CD4-positive, alpha-beta T cell treated with Interleukin-2 at 100 ng/mL for 4 hours (primary cell): ENCODE data around the gene ATXN2.
A peak's percentile ranks its signal among the peaks of the same experiment; 100 is the strongest.
"Not testable (repeated sequence)": the region's sequence is repeated elsewhere in the genome, so short reads cannot be mapped to it uniquely, and the experiment has no call there.

Experiments
- DNase-seq: peaks from one replicate; pipeline ENCODE4 v3.0.0-alpha.2; 2020; ENCODE audit warnings: low spot score

Gene ATXN2

DNA sequence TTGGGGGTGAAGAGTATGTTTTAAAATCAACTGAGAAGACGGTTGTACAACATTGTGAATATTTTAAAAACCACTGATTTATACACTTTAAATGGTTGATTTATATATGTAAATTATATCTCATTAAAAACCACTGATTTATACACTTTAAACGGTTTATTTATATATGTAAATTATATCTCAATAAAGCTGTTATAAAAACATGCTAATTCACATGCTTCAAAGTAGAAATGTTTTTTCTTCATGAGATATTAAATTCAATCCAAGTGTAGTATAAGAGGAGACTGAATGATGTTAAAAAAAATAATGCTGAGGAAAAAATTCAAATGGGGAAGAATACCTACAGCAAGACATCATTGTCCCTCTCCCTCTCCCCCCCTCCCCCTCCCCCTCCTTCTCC, 92.9 kb downstream of the ATXN2 start:
- no peak for DNase-seq

DNA sequence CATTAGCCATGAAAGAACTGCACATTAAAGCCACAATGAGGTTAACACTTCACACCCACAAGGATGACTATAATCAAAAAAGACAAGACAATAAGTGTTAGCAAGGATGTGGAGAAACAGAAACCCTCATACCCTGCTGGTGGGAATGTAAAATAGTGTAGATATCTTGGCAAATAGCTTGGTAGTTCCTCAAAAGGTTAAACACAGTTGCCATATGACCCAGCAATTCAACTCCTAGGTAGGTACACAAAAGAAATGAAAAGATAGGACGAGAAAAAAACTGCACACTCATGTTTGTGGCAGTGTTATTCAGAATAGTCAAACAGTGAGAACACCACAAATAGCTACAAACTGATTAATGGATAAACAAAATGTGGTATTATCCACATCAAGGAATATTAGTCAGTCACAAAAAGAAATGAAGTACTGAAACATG, 93.5 kb downstream of the ATXN2 start:
- peak; percentile 31 for DNase-seq

DNA sequence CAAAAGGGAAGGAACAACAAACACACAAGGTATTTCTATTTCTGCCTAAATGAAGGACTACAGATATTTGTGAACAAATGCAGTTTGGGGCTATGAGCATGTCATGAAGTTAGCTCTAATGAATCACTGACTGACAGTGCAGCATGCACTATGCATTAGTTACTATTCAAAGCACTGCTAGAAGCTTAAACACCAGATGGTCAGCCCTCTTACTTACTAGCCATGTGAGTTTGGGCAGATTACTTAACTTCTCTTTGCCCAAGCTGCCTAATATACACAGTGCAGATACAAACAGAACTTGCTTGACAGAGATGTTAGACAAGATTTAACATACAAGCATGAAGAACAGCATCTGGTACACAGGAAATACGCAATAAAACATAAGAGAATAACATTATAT, 96.0 kb downstream of the ATXN2 start:
- DNase-seq = no peak

DNA sequence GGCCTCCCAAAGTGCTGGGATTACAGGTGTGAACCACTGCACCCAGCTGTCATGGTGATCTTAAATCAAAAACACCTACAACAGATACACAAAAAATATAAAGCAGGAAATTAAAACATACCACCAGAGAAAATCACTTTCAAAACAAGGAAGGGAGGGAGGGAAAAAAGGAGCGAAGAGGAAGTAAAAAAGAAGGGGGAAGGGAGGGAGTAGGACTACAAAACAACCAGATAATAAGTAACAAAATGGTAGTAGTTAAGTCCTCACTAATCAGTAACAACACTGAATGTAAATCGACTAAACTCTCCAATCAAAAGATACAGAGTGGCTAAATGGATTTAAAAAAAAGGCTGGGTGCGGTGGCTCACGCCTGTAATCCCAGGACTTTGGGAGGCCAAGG, 104.4 kb downstream of the ATXN2 start:
- no peak for DNase-seq

DNA sequence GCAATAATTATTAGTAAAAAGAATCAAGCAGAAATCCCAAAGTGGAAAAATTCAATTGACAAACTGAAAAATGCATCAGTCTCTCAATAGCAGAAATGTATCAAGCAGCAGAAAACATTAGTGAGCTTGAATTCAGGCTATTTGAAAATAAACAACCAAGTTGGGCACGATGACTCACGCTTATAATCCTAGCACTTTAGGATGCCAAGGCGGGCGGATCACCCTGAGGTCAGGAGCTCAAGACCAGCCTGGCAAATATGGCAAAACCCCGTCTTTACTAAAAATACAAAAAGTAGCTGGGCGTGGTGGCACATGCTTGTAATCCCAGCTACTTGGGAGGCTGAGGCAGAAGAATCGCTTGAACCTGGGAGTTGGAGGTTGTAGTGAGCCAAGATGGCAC, 106.1 kb downstream of the ATXN2 start:
- DNase-seq = not testable (repeated sequence)

DNA sequence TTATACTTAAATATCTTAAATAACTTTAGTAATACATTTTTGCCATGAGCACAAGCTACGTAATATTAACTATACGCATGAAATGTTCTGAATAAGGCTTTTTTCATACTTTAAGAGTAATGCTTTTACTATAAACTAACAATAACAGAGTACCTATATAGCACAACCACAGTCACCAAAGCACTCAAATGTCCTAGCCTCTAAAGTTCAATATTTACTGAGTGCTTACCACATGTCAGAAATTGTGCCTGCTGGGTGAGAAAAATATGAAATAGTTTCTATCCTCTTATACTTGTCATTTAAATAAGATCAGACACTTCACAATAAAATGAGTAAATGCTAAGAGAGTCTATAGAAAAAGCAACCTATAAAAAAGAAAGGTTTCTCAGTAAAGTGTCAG, 110.3 kb downstream of the ATXN2 start:
- DNase-seq = no peak

DNA sequence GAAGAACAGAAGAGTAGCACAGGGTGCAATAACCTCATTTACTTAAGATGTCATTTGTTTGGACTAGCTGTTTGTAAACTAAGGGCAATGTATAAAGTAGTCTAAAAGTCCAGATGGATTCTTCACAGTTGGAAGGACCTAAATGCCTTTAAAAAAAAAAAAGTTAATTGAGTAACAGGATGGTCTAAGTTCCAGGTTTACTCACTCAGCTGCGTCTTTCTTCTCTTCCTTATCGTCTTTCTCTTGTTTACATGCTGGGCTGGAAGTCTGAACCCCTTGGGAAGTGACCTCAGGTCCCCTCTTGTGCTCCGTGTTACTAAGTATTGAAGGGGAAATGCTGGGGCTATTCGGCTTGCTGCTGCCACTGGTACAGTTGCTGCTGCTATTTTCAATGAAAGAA, 110.8 kb downstream of the ATXN2 start:
- no peak for DNase-seq

DNA sequence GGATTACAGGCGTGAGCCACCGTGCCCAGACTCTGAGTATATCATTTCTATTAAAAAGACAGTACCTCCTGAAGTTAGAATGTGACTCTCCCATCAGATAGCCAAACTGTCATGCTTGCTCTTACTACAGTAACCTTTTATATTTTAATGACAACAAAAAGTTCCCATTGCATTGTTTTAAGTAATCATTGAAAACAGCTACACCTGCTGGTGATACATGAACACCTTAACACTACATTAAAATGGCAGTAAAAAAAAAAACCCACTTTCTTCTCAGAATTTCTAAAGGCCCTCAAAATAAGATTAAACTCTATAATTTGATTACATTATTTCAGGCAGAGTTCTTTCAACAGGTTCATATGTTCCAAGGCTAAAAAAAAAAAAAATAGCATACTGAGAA, 116.7 kb downstream of the ATXN2 start:
- peak; percentile 7 for DNase-seq

DNA sequence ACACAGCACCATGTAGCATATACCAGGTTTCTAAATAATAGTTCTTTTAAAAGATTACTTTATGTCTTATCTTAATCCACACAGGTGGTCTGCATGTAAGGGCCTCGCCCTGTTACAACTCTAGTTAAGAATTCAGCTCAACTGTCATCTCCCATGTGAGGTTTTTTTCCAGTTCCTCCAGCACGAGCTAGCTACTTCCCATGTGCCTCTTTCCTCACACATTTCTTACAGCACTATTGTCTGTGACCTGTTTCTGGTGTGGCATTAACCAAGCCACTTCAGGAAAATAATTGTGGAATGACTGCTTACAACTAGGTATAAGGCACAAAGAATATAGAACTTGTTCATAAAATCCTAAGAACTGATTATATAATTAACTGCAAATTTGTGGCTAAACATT, 127.9 kb downstream of the ATXN2 start:
- DNase-seq = no peak

DNA sequence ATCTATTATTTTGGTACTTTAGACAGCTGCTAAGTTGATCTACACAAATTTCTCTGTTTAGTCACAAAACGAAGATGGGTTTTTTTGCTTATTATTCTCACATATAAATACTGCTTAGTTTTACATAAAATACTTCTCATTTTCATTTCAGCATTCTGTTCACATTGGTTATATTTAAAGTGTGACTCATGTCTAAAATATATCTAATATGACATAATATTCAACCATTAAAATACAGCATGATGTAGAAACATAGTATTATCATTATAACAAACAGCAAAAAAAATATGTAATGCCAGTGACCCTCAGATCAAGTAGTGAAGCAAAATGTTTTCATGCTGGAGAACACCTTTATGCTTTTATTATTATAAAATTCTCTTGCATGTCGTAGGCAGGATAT, 129.7 kb downstream of the ATXN2 start:
- no peak for DNase-seq

DNA sequence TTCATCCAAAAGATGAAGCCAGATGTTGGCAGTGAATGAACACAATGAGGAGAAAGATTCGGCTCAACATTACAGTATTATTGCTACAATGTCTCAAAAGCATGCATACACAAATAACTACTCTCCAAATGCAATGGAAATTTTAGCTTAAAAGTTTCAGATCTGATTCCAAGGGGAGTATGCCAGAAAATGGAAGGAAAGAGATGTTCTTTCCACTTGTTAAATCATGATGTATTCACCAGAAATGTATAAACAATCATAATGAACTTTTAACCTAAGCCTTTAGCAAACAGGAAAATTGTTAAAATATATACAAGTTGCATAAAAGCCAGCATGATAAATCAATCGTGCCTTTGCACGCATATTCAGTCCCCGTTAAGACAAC, 131.3 kb downstream of the ATXN2 start:
- DNase-seq = no peak

DNA sequence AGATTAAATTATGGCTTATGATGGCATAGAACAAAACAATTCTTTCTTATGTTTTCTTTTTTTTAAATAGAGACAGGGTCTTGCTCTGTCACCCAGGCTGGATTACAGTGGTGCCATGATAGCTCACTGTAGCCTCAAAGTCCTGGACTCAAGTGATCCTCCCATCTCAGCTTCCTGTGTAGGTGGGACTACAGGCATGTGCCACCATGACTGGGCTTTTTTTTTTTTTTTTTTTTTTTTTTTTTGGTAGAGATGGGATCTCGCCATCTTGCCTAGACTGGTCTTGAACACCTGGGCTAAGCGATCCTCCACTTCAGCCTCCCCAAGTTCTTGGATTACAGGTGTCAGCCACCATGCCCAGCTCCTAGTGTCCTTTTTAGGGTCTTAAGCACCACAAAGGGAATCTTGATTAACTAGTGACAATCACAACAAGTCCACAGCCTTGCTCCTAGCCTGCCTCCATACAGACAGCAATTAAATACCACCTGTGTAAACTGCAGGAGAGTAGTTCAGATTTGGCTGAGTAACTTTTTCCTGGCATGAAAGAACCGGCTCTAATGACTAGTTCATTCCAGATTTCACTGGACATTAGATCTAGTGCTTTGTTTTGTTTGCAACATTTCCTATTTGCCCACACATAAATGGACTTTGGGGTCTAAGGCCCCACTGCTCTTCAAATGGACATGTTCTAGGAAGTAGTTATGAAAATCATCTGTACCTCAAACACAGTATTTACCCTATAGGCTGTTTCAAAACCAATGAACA, 131.8 kb downstream of the ATXN2 start:
- no peak for DNase-seq

DNA sequence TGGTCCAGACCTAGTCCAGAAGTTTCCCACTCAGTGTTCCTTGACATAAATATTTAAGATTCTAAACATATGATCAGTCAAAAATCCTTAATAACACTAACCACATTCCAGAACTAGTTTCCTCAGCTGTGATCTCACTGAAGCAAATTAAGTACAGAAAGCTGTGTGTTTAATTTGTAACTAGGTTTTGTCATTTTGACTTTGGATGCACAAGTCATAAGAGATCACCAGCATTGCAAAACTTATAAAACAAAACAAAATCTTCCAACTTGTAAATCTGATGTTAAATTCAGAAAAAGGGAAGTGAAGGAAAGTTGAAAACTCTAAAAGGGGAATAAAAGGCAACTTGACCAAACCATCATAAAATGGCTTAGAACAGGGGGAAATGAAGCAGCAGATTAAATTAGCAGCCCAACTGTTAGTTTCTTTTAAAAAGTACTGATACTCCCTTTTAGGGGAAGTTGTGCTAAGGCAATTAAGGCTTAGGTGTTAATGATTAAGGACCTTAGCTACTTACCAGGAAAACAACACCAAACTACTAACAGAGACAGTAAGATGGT, 136.8 kb downstream of the ATXN2 start:
- DNase-seq = no peak

DNA sequence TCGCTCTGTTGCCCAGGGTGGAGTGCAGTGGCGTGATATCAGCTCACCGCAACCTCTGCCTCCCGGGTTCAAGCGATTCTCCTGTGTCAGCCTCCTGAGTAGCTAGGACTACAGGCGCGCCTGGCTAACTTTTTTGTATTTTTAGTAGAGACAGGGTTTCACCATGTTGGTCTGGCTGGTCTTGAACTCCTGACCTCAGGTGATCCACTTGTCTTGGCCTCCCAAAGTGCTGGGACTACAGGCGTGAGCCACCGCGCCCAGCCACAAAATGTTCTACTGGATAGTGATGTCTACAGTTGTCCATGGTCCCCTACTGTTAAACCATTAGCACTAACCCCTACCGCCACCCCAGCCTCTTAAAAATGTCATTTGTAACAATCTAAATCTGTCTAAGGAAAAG, 139.0 kb downstream of the ATXN2 start:
- DNase-seq = not testable (repeated sequence)

DNA sequence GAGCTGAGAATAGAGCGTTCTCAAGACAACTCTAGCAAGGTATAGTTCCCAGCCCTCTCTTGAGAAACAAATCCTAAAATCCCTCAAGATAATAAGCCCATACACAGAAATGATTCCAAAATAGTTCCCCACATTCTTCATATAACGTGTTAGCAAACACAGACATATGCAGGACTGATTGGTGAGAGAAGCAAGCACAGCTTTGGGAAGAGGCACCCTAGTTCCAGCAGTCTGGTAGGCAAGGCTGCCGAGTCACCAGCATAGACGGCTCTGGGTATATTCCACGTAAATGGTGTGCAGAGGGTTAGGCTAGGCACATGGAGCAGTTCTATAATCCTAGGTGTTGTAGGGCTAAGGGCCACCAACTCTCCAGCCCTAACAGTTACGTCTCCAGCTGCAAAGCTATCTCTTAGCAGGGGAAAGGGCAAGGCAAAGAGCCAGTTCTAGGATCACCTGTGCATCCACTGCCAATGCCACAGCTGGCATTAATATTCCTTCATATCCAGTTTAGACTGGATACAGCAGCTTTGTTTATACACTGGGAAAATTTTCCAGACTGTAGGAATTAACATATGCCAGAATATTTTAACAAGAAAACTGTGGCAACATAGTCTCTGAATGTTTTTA, 140.5 kb downstream of the ATXN2 start:
- DNase-seq = no peak

DNA sequence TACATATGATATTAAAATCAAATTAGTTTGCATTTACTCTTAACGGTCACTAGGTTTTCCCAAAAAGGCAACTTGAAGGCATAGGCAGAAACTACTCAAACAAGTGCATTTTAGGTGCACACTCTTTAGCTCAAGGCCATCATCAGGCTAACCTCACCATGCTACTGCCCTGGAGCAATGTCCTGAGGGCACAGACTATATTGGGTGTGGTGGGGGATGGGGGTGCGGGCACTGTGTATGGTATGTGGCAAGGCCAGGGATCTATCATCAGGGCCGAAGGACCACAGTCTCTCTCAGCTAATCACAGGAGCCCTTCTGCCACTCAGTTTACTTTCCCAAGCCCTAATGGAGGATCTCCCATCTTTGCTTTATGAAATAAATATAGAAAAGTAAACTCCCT, 141.5 kb downstream of the ATXN2 start:
- no peak for DNase-seq

DNA sequence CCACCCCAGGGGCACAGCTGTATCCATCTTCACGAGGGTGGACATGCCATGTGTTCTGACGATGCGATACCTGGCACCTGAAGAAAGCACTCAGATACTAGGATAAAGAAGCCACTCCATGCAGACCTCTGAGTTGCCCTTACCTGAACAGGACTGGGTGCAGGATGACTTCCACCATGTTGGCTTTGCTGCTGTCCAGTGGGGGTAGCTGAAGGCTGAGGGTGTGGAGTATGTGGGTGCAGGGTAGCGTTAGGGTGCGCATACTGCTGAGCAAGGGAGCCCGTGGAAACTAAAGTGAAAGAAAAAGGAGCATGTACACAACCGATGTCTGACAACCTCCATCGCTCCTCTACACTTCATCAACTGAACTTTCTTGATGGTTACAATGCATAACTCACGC, 142.0 kb downstream of the ATXN2 start:
- DNase-seq = no peak

DNA sequence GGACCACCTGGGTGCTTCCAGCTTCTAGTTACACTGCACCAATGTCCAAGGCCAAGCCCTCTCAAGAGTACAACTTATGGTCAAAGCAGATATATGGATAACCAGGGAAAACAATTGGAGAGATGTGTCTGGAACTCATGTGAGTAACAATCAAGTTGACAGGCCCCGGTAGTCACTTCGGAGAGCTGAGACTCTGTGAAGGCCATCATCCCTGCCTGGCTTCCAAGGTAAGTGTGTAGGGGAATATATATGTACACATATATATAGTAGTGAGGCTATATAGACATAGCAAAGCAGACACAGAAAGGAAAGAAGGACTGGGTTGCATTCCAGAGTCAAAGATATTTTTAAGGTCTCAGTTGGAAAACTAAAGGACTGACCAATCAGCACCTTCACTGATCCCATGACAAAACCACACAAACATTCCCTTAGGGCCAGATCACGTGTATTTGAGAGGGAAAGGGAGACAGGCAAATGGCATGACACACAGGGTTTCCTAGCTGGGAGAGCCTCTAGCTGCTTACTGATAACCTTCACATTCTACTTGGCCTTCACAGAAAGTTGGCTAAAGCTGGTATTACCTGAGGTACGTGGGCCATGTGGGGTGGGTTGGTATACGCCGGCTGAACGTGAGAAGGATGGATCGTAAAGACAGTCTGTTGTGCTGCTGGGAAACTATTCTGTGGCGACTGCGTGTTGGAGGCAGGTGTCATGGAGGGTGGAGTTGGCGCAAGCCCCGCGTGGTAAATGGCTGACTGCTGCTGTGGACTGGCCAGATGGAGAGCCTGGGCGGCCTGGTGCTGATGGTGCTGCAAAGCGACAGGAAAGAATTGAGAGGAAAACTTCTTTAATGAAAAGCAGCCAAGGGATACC, 143.4 kb downstream of the ATXN2 start:
- no peak for DNase-seq

DNA sequence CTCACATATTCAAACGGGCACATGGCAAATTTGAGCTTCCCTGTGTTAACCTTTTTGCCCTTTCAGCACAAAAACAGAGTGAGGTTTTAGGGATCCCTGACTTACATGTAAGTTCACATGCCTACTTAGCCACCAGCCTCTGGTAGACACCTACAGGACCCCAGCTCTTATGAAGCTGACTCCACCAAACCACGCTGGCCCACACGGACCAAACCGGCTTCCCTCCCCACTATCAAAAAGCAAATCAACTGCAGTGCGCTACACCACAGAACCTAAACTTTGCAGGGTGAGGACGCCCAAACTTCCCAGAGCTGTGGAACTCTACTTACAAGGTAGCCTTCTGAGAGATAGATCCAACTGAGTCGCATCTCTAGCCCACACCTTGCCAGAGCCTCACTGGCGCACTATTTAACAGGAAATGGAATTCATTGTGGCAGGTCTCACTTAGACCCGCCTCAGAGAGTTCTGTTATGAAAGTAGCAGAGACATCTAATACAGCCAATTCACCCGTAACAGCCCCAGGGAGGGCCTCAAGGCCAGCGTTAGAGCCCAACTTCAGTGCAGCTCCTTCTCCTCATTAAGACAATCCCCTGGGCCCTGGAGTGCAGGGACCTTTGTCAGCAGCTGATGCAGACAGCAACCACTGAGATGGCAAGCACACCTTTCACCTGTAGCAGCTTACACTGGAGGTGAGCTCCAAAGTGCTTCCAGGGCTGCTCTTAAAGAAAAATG, 144.2 kb downstream of the ATXN2 start:
- no peak for DNase-seq

DNA sequence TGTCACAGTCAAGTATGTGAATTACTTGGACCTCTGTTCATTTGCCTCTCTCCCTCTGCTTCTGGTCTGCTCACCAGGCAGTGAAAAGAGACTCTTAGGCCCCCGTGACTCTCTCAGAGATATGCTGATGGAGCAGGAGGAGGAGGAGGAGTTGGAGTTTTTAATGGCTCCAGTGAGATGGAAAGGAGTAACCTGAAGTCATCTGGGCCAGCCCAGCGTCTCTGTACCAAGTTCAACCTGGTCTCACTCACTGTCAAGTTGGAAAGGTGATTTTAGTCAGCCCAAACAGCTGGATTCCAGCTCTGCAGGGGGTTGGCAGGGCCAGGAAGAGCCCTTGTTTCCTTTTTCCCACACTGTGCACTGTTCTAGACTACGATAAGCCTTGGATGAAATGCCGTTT, 144.8 kb downstream of the ATXN2 start:
- no peak for DNase-seq

DNA sequence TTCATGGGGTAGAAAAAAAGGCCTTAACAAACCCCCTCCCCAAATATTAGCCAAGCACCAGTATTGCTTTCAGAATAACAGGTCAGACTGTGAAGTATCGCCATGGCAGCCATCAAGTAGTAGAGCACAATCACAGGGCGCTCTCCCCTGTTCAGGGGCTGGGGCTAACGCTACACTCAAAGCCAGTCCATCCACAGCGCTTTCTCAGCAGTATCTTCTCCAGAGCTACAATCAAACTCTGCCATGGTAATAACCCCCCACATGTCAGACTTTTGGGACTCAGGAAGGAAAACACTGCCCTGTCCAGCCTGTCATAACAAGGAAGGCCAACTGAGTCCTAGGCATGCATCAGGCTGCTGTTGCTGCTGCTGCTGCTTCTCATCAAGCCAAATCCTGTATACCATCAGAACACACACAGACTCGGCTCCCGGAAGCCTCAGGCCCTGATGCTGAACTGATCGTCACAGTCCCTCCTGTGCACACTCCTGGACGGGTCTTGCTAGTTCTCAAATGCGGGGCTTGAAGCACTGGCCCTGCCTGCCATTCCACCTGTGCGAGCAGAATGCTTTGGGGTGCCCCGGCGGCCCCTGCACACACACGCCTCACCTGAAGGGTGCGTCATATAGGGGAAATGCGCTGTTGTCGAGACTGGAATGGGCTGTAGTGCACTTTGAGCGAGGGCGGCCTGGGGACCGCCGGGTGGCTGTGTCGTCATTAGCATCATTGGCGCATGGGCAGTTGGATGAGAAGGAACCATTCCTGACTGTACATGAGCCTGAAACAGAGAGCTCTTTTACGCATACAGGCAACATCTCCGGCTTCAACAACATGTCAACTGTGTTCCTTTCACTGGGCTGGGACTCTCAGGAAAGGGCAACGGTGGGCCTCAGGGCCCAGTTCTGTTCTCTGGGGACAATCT, 145.8 kb downstream of the ATXN2 start:
- no peak for DNase-seq
